LNCAP (cell line): ENCODE data around the gene CDH4.

Experiments used
- TF ChIP-seq, protein P1 (sequence below): fragments of 450-650 bp; IDR thresholded peaks from 2 replicates; pipeline ENCODE4 v1.5.1; 2017; ENCODE audit warnings: mild to moderate bottlenecking

Gene CDH4

DNA sequence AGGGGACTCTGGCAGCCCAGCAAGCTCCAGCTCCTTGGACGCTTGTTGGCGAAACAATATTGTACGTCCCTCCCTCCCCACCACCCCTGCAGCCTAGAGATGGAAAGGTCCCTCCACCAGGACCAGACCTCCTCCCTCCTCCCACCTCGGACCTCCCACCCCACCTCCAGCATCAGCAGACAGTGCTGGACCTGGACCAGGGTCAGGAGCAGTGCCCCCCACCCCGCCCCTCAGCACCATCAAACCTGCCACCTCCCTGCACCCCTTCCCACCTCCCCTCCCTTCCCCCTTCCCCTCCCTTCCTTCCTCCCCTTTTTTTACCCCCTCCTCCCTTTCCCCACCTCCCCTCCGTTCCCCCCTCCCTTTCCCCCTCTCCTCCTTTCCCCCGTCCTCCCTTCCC is 715.2 kb downstream of the CDH4 start:
- TF ChIP-seq, protein P1, sequence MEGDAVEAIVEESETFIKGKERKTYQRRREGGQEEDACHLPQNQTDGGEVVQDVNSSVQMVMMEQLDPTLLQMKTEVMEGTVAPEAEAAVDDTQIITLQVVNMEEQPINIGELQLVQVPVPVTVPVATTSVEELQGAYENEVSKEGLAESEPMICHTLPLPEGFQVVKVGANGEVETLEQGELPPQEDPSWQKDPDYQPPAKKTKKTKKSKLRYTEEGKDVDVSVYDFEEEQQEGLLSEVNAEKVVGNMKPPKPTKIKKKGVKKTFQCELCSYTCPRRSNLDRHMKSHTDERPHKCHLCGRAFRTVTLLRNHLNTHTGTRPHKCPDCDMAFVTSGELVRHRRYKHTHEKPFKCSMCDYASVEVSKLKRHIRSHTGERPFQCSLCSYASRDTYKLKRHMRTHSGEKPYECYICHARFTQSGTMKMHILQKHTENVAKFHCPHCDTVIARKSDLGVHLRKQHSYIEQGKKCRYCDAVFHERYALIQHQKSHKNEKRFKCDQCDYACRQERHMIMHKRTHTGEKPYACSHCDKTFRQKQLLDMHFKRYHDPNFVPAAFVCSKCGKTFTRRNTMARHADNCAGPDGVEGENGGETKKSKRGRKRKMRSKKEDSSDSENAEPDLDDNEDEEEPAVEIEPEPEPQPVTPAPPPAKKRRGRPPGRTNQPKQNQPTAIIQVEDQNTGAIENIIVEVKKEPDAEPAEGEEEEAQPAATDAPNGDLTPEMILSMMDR, result no peak

DNA sequence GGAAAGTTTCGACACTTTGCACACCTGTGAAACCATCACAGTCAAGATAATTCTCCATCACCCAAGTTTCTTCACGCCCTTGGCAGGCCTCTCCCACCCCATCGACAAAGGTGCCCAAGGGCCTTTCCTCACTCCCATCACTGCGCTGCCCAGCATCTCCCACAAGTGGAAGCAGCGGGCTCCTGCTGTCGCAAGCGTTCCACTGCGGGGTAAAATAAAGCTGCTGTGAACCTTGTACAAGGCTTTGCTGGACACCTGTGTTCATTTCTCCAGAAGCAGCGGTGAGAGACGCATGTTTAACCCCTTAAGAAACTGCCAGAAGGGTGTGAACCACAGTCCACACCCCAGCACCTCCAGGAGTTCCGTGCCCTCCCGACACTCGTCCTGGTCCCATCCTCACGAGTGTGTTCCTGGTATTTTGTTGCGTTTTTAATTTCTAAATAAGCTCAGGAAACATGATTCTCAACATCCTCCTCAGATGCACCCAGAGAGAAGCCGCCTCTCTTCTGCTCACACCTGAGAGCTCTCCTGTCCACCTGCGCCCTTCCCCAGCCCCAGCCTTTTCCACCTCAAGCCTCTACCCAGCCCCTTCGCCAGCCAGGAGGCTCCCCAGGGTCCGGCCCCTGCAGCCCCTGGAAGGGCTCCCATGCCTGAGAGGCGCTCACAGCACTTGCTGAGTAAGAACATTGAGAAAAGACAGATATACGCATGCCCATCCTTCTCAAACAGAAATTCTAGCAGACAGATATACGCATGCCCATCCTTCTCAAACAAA is 716.2 kb downstream of the CDH4 start:
- TF ChIP-seq, protein P1, result no peak

DNA sequence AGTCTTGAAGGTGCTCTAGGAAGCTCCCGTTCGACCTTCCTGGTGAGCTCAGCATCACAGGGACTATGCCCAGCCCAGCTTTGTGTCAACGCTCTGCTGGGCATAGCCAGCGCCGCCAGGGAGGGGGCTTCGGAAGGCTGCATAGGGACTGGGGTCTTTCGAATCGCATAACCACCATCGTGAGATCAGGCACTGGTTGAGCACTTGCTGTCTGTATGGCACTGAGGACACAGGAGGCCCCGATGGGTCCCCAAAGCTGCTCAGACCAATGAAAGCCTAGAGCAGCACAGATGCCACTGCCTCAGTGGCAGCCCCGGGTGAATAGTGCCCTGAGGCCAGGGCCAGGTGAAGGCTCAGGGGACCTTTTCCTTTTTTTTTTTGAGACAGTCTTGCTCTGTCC is 716.9 kb downstream of the CDH4 start:
- TF ChIP-seq, protein P1, result no peak

DNA sequence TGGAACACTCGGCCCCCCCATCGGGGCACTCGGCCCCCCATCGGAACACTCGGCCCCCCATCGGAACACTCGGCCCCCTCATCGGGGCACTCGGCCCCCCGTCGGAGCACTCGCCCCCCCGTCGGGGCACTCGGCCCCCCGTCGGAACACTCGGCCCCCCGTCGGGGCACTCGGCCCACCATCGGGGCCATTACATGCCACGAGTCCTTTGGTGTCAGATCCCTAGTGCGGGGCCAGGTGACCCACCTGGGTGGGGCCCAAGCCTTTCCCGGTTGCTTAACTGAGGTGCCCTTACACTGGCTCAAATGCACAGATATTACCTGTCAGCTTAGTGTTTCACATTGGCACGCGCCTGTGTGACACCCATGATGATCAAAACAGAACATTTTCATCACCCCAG is 717.7 kb downstream of the CDH4 start:
- TF ChIP-seq, protein P1, result no peak

DNA sequence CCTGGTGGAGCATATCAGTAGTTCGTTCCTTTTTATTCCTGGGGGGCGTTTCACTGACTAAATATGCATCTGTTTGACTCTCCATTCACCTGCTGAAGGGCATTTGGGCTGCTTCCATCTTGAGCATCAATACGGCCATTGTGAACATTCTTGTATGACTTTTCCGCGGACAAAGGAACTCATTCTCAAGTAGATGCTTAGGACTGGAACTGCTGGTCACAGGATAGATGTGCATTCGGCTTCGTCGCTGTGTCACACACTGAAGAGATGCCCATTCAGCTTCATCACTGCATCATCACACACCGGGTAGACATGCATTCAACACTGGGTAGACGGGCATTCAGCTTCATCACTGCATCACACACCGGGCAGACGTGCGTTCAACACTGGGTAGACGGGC is 718.3 kb downstream of the CDH4 start:
- TF ChIP-seq, protein P1, result no peak

DNA sequence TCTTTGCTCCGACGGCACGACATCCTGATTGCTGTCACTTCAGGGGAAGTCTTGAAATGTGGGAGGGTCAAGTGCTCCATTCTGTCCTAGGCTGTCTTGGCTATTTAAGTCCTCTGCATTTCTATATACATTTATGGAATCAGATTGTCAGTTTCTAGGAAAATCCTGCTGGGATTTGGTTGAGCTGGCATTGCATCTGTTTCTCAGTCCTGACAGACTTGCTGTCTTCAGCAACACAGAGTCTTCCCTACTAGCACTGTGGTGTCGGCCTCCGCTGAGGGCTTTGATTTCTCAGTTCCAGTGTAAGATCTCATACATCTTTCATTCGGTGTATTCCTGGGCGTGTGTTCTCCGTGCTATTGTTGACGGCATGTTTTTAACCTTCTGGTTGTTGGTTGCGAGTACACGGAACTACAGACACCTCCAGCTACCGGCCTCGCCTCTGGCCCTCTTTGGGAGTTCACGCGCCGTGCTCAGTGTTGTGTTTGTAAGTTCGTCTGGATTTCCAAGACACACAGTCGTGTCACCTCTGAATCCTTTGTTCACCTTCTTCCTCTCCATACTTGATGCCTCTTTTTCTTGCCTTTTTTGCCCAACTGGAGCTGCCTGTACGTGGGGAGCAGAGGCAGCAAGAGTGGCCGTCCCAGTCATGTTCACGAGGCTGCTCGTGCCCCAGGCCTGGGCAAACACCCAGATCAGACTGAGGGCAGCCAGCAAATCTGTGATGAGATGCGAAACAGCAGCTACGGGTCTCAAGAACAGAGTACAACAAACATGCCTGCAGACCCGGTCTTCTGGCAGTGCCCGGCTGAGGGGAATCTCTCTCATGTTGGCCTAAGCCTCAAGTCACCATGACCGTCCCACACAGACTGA is 720.8 kb downstream of the CDH4 start:
- TF ChIP-seq, protein P1, result no peak

DNA sequence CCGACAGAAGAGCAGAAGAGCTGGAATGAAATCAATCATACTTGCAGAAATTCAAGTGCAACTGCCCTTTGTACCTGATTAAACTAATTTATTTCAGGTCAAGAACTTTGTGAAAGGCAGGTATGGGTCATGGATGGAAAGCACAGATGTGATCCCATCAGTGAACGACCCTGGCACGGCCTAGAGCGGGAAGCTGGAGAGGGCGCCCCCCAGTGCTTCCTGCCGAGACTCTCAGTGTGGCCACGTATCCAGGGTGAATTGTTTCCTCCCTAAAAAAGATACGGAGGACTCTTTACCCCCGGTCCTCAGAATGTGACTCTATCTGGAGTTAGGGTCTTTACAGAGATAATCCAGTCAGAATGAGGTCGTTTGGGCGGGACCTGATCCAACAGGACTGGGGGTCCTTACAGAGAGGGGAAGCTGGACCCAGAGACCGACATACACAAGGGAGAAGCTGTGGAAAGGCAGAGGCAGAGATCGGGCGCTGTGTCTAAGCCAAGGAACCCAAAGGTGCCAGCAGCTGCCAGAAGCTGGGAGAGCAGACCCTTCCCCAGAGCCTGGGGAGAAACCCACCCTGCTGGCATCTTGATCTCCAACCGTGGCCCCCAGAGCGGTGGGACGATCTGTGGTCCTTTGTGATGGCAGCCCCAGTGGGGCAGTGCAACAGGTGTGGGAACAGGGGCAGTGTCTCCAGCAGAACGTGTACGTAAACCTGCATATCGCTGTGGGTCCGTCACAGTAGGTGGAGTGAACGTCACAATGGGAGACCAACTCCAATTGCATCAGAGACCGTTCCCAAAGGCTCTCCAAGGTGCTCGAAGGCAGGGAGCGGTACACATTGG is 721.7 kb downstream of the CDH4 start:
- TF ChIP-seq, protein P1, result no peak
